Measurements from ENCODE around the gene PIK3CD.

Gene PIK3CD

DNA sequence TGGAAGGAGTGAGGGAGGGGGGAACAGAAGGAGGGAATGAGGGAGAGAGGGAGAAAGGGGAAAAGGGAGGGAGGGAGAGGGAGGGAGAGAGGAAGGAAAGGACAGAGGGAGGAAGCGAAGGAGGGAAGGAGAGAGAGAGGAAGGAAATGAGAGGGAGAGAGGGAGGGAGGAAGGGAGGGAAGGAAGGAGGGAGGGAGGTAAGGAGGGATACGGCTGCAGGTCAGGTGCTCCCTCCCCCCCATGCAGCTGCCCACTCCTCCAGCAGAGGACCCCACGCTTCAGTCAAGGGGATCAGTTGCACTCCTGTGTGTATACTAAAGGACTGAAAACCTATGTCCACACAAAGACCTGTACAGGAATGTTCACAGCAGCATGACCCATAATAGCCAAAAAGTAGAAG is 117.5 kb downstream of the PIK3CD start:
- no peaks in the 10 kb centered on the region for H4K20me1 ChIP-seq (ENCODE audit: insufficient read depth, low read length)
- peaks cover 60% of the 10 kb centered on the region for H3K36me3 ChIP-seq (ENCODE audit: insufficient read depth, low read length)
- TF ChIP-seq EZH2 (IDR thresholded peaks at IDR 0.05; ENCODE audit: borderline replicate concordance, low read length), result no peak
- TF ChIP-seq, protein P1, sequence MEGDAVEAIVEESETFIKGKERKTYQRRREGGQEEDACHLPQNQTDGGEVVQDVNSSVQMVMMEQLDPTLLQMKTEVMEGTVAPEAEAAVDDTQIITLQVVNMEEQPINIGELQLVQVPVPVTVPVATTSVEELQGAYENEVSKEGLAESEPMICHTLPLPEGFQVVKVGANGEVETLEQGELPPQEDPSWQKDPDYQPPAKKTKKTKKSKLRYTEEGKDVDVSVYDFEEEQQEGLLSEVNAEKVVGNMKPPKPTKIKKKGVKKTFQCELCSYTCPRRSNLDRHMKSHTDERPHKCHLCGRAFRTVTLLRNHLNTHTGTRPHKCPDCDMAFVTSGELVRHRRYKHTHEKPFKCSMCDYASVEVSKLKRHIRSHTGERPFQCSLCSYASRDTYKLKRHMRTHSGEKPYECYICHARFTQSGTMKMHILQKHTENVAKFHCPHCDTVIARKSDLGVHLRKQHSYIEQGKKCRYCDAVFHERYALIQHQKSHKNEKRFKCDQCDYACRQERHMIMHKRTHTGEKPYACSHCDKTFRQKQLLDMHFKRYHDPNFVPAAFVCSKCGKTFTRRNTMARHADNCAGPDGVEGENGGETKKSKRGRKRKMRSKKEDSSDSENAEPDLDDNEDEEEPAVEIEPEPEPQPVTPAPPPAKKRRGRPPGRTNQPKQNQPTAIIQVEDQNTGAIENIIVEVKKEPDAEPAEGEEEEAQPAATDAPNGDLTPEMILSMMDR (IDR thresholded peaks at IDR 0.05; ENCODE audit: low read length), result no peak
- peak overlapping the region; percentile 23 for H3K27ac ChIP-seq (ENCODE audit: low read depth, low read length, poor library complexity, severe bottlenecking)
- H3K9ac ChIP-seq (ENCODE audit: low read length), result no peak overlapping the region
- H3K27me3 ChIP-seq (ENCODE audit: insufficient read depth, low read length), result no peaks in the 10 kb centered on the region
- H3K4me1 ChIP-seq (ENCODE audit: insufficient read depth, low read length, severe bottlenecking), result peaks cover 51% of the 10 kb centered on the region
- H3K79me2 ChIP-seq (ENCODE audit: insufficient read depth, low read length), result peaks cover 60% of the 10 kb centered on the region
- H2AFZ ChIP-seq (ENCODE audit: low read length), result no peak overlapping the region
- H3F3A ChIP-seq (ENCODE audit: insufficient read depth, low read length), result peaks cover 9% of the 10 kb centered on the region; the same call in 1 of the 2 replicates
- no peak overlapping the region for H3K4me3 ChIP-seq (ENCODE audit: low read depth, low read length, poor library complexity, severe bottlenecking)
- no peaks in the 10 kb centered on the region for H3K9me2 ChIP-seq (ENCODE audit: low read depth, low read length)
- no peaks in the 10 kb centered on the region for H3K9me3 ChIP-seq (ENCODE audit: low read length)
- H3K4me2 ChIP-seq (ENCODE audit: low read length), result no peak overlapping the region

DNA sequence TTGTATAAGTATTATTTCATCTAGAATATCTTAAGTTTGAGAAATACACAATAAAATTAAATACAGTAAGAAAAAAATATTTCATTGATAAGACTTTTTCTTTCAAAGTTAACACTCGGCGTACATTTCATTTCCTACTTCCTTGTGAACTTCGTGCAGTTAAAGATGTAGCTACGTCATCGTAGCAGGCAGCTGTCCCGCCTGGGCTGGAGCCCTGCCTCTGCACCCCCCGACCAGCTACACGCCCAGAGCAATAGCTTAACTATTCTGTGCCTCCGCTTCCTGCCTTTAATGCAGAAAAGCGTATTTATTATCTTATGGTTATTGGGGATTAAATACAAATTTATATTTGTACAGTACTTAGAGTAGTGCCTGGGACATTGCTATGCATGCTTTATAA is 118.8 kb downstream of the PIK3CD start:
- no peak overlapping the region for H3K9ac ChIP-seq (ENCODE audit: low read length)
- no peak overlapping the region for H3K27ac ChIP-seq (ENCODE audit: low read depth, low read length, poor library complexity, severe bottlenecking)
- H3K4me1 ChIP-seq (ENCODE audit: insufficient read depth, low read length, severe bottlenecking), result peaks cover 38% of the 10 kb centered on the region
- no peaks in the 10 kb centered on the region for H3K9me2 ChIP-seq (ENCODE audit: low read depth, low read length)
- peaks cover 63% of the 10 kb centered on the region for H3K36me3 ChIP-seq (ENCODE audit: insufficient read depth, low read length)
- no peak overlapping the region for H2AFZ ChIP-seq (ENCODE audit: low read length)
- H3K9me3 ChIP-seq (ENCODE audit: low read length), result no peaks in the 10 kb centered on the region
- H3K4me3 ChIP-seq (ENCODE audit: low read depth, low read length, poor library complexity, severe bottlenecking), result no peak overlapping the region
- H3K27me3 ChIP-seq (ENCODE audit: insufficient read depth, low read length), result no peaks in the 10 kb centered on the region
- TF ChIP-seq, protein P1 (IDR thresholded peaks at IDR 0.05; ENCODE audit: low read length), result no peak
- TF ChIP-seq EZH2 (IDR thresholded peaks at IDR 0.05; ENCODE audit: borderline replicate concordance, low read length), result no peak
- H4K20me1 ChIP-seq (ENCODE audit: insufficient read depth, low read length), result no peaks in the 10 kb centered on the region
- no peak overlapping the region for H3K4me2 ChIP-seq (ENCODE audit: low read length)
- H3F3A ChIP-seq (ENCODE audit: insufficient read depth, low read length), result peaks cover 9% of the 10 kb centered on the region; the same call in 1 of the 2 replicates
- peaks cover 60% of the 10 kb centered on the region for H3K79me2 ChIP-seq (ENCODE audit: insufficient read depth, low read length)

GRCh38 chr1:9774712-9775679 is 123.5 kb downstream of the PIK3CD start:
- H3F3A ChIP-seq (ENCODE audit: insufficient read depth, low read length), result peaks cover 9% of the 10 kb centered on the region; the same call in 1 of the 2 replicates
- H3K9me2 ChIP-seq (ENCODE audit: low read depth, low read length), result no peaks in the 10 kb centered on the region
- H3K4me1 ChIP-seq (ENCODE audit: insufficient read depth, low read length, severe bottlenecking), result peaks cover 22% of the 10 kb centered on the region
- H3K27ac ChIP-seq (ENCODE audit: low read depth, low read length, poor library complexity, severe bottlenecking), result no peak overlapping the region
- H3K79me2 ChIP-seq (ENCODE audit: insufficient read depth, low read length), result peaks cover 74% of the 10 kb centered on the region
- TF ChIP-seq, protein P1 (IDR thresholded peaks at IDR 0.05; ENCODE audit: low read length), result no peak
- TF ChIP-seq EZH2 (IDR thresholded peaks at IDR 0.05; ENCODE audit: borderline replicate concordance, low read length), result no peak
- no peaks in the 10 kb centered on the region for H3K27me3 ChIP-seq (ENCODE audit: insufficient read depth, low read length)
- no peak overlapping the region for H2AFZ ChIP-seq (ENCODE audit: low read length)
- H4K20me1 ChIP-seq (ENCODE audit: insufficient read depth, low read length), result no peaks in the 10 kb centered on the region
- H3K4me3 ChIP-seq (ENCODE audit: low read depth, low read length, poor library complexity, severe bottlenecking), result no peak overlapping the region
- H3K4me2 ChIP-seq (ENCODE audit: low read length), result no peak overlapping the region
- peaks cover 74% of the 10 kb centered on the region for H3K36me3 ChIP-seq (ENCODE audit: insufficient read depth, low read length)
- no peaks in the 10 kb centered on the region for H3K9me3 ChIP-seq (ENCODE audit: low read length)
- H3K9ac ChIP-seq (ENCODE audit: low read length), result no peak overlapping the region

Measured in OCI-LY1 (cell line).